Measurements from ENCODE around the gene IP6K2.

DNA sequence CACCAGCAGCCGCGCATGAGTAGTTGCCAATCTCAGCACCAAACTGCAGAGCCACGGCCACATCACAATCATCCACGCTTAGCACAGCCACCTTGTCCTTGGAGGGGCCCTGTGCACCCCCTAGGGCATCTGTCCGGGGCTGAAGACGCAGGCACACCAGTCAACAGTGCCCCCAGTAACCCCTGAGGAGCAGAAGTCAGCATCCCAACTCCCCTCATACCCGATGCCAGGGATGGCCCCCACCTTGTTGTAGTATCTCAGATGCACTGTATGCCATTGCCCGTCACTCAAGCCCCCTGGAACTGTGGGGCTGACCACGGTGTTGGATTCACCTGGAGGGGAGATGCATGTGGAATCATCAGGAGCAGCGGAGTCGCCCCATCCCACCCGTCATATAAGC, 62.0 kb downstream of the IP6K2 start:
- TF ChIP-seq POLR2A (IDR thresholded peaks at IDR 0.05; ENCODE audit: low read length) (no peak), GATA1 (IDR thresholded peaks at IDR 0.05; ENCODE audit: low read depth, low read length) (no peak)

All from erythroblast (primary cell).